Stimulated activated CD8-positive, alpha-beta memory T cell treated with anti-CD3 and anti-CD28 coated beads, Interleukin-15, amount 100 ng/mL, for 1 hour (primary cell): ENCODE results near the gene GRIP1.

ENCODE experiments used
- DNase-seq: peaks from one replicate; pipeline ENCODE4 v3.0.0-alpha.2; 2020; ENCODE audit warnings: low read depth

GRIP1 gene

DNA sequence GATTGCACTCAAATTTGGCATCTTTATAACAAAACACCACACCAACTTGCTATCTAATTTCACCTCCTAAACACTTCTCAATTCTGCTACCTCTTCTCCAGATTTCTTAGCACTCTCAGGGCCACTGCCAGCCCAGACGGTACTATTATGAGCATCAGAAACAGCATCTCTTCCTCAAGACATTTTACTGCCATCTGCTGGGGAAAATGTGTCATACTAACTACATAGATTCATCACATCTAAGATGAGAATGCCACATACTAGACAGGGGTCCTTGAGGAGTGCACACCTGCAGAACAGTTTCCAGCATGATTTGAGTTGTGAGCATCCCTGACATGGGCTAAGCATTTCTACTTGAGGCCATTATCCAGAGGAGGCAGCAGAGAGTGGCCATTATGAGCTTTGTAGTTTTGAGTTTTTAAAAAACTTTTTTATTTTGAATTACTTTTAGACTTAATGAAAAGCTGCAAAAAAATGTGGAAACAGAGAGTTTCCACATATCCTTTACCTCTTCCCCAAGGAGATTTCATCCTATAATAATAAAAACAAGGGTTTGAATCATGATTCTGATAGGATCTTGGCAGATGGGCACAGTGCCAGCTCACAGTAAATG is 15.1 kb upstream of the GRIP1 start:
- DNase-seq = no peak

GRCh38 chr12:66692986-66693385 is 14.1 kb upstream of the GRIP1 start:
- no peak for DNase-seq

DNA sequence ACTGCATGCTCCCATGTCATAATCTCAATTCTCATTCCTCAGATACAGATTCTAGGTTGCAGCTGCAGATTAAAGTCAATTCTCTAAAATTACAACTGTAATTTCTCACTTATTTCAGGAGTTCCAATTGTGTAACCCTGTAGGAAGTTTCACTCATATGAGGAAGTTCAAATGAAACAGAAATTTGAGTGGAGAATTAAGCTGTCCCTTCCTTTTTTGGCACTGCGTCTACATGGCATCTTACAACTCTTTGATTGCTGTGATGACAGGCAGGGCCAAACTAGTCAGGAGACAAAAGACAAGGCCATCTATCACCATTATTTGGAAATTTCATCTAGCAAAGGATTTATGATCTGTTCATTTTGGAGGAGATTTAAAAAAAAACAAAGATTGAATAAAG is 13.3 kb upstream of the GRIP1 start:
- no peak for DNase-seq

DNA sequence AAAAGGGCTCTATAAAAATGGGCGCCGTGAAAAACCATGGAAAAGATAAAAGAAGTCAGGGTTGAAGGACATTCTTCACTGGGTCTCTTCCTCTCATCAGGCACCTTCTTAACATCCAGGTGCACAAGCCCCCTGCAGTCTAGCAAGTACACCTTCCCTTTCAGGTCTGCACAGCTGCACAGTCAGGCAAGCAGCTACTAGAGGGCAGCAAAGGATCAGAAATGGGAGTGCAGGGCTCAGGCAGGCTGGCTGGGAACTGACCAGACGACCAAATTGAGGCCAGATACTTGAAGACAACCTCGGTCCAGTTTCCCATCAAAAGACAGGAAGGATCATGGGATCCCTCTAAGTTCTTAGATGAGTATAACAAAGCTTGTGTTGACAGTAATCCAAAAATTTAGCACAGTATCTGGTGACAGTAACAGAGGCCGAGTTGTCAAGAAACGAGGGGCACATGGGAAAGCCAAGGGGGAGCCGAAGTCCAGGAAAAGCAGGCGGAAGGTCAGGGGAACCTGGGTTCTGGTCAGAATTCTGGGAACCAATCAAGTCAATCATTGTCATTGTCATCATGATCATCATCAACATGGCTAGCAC is 10.1 kb upstream of the GRIP1 start:
- DNase-seq = no peak

DNA sequence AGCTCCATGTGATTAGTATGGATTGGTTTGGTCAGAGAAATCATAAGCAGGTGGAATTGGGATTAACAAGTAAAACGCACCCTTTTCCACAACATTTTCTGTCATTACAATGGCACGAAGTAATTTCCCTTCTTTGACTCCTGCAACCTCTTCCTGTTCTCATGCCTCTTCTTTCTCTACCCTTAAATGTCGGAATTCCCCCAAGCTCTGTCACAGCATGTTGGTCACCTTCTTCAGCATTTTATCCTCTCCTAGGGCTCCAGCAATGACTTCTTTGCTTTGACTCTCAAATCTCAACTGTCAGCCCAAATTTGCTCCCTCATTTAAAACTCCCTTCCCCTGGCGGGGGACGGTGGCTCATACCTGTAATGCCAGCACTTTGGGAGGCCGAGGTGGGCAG is 5.3 kb upstream of the GRIP1 start:
- no peak for DNase-seq

- DNase-seq = no peak
Observed at GRCh38 chr12:66683822-66684221, 4.9 kb upstream of the GRIP1 start.

- DNase-seq = no peak
Observed at GRCh38 chr12:66683073-66683472, 4.2 kb upstream of the GRIP1 start.

DNA sequence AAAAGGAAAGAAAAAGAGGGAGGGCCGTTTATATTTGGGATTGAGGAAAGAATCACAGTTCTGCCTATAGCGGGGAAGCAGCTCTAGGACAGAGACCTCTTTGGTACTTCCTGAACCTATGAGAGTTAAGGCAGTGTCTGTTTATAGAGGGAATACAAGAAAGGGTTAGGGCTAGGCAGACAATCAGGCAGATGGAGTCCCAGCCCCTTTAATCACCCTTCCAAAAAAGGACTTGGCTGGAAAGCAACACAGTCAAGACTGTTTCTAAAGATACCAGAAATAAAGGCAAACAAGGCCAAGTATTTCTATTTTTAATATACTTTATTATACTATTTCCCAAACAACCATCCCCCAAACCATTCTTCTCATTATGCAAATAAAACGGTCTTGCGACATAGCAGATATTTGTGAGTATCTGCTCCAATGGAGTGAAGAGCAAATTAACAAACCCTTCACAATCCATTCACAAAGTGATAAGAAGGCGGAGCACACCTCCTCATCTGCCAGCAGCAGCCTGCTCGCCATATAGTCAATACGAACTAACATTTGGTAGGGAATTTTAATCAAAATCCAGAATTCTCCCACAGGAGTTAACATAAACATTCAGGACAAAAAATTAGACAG is 697 bp upstream of the GRIP1 start:
- no peak for DNase-seq

- no peak for DNase-seq
Observed at GRCh38 chr12:66676241-66676640, 2.6 kb downstream of the GRIP1 start.

DNA sequence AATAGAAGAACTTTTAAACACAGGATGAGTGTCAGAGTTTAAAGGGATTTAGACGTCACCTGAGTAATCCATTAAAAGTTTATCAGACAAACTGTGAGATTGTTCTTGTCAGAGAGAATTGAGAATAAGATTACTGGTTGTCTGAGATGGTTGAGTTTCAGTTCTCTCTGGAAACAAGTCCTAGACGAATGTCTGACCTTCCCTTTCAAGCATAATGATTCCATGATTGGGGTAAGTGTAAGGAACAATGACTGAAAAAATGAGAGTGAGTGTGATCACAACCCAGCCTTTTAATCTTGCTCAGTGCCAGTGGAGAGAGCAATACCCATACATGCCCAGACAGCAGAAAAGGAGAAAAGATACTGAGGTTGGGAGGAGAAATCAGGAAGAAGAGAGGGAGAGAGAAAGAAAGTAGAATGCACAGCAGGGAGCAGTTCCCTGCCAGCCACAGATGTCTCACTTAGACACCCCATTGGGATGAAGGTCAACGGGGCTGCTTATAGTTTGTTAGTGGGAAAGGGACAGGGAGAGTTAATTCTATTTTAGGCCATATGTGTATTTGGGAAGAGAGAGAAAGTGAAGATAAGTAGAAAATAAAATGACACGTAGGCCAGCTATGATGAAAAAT is 4.3 kb downstream of the GRIP1 start:
- no peak for DNase-seq

DNA sequence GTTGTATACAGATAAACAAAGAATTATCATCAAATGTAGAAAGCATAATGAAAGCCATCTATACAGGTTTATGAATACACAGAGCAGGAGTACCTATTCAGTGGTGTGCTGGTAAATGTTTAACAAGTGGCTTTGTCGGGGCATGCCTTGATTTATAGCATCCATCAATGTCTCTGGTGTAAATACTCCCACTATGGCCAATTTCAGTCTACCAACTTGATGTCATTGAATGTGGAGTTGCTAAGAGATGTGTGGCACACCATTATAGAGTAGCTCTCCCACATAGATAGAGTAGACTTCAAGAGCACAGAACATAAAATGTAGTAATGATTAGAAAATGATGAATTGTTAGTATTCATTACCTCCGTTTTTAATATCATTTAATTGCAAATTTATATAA is 9.3 kb downstream of the GRIP1 start:
- no peak for DNase-seq

- DNase-seq = no peak
Observed at GRCh38 chr12:66668311-66668710, 10.6 kb downstream of the GRIP1 start.

DNA sequence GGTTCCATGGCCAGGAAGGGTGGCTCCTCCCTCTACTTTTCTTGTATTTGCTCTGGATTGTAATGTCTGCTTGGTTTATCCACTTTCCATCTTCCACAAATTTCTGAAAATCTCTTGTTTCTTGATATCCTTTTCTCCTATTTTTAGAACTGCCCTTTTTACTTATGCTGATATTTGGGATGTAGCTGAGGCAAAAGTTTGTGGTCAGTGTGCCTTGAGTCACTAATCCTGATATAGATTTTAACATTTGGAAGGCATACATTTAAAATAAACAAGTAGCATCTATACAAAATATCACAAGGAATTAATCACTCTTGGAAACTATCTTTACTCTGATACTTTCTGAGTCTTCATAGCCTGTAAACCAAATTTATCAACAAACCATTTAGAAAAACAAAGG is 11.0 kb downstream of the GRIP1 start:
- DNase-seq = no peak

DNA sequence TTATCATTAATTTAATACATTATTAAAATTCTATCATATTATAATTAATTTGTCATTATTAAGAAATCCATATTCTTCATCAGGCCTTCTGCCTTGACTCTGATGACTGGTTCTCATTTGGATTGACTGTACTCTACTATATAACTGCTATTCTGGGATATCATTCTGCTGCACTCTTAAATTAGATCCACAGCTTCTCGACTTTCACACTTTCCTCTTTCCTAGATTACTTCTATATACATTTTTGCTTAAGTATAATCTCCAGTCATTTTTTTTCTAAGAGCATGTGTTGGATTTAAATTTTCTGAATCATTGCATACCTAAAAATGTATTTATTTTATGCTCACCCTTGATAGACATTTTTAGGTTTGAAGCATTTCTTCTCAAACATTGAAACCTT is 12.4 kb downstream of the GRIP1 start:
- no peak for DNase-seq

DNA sequence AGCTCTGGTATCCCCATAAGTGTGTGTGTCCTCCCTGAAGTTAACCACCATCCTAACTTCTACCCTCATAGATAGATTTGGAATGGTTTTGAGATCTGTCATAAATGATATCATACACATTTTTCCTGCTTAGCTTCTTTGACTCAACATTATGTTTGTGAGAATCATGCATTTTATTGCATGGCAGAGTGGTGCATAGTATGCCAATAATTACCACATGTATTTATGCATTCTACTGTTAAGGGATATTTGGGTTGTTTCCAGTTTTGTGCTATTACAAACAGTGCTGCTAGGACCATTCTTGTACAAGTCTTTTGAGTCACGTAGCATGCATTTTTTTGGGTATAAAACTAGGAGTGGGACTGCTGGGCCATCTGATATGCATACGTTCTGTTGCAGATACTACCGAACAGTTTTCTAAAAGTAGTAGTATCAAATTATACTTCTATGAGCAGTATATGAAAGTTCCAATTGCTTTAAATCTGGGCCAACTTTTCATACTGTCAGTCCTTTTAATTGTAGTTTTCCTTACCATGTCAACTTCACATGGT is 13.4 kb downstream of the GRIP1 start:
- DNase-seq = no peak

DNA sequence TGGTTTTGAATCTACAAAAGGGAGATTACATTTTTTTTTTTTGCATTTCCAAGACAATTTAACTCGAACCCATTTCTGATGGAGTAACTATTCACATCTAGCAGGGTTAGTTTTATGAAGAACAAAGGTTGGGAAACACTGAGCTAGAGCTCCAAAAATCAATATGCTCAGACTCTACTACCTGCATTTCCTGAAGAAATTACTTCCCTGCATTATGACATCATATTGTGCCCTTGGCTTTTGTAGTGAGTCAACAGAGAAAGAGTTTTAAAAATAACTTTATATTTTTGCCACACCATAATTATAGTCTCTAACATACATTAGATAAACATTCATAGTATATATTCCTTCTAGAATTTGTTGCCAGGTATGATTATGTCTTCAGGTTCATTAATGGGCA is 14.8 kb downstream of the GRIP1 start:
- DNase-seq = no peak

- no peak for DNase-seq
Observed at GRCh38 chr12:66663611-66664010, 15.3 kb downstream of the GRIP1 start.

GRCh38 chr12:66662729-66663128 is 16.1 kb downstream of the GRIP1 start:
- DNase-seq = no peak

- DNase-seq = no peak
Observed at GRCh38 chr12:66662179-66662578, 16.7 kb downstream of the GRIP1 start.

DNA sequence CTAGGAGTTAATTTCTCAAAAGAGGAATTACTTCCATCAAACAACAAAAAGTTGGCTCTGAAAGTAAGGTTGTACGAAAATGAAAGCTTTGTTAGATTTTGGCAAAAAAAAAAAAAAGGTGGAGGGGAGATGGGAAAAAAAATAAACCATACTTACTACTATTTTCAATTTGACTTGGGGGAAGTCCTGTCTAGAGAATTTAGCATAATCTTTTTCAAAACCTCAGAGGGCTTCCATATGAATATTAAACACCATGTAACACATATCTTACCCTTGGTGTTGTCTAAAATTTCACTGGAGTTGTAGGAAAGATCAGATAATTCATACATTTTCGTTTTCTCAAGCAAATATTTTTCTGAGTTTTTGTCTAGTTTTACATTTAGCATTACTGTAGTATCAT is 17.5 kb downstream of the GRIP1 start:
- no peak for DNase-seq

DNA sequence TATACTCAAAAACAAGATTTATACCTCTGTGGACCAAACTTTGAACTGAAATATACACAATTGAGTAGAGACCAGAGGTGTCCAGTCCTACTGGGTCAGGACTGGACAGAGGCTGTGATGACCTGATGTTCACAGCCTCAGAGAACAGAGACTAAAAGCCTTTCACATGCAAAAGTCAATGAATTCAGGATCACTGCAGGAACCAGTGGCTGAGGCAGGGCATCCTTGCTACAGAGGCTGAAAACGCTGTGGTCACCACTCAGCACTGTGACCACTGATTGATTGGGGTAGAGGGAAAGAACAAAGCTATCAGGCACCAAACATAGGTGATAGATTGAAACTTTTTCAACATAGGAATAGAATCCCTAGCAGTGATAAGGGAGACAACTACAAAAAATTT is 25.1 kb downstream of the GRIP1 start:
- no peak for DNase-seq

DNA sequence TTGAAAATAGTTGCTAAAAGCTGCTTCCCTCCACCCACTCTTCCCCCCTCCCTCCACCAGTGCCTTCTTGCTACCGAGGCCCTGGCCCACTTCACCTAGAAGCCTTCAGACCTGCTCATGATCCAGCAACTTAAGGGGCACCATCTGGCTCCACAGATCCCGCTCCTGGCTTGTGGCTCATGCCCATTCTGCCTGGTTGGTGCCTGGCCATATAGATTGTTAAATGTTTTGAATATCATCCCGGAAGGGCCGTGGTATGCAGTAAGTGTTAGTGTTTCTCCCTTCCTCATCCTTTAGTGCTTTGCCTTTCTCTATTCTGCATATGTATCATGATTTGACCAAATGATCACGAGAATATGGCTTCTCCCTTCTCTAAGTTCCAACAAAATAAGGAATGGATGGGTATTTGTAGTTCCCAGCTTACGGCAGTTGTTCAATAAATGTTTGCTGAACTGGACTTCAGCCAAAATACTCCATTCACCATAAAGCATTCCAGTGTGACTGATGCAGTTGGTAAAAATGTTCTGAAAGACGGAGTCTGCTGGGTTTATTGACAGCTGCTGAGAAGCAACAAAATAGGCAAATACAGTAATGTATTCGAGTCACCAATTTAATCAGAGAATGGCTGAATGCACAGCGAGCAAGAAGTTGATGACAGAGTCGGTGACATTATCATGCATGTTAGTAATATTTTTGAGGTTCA is 30.7 kb downstream of the GRIP1 start:
- no peak for DNase-seq
